IMR-90 (cell line): ENCODE results near the gene SLC7A6. TPM values are rescaled to one million over a fixed set of nuclear protein-coding genes. Genes with fewer than 3 reads are reported as not detected.

Source experiments
- ATAC-seq: fragments of 200-7000 bp; cut with Tn5 transposase; 2 replicates; pipeline ENCODE4 v1.9.1; 2020; ENCODE audit warnings: low read depth, mild to moderate bottlenecking, moderate library complexity
- BruUV-seq: library from RNA; stranded (reverse); fragments of 400-500 nt; replicated peaks from 2 replicates; lab custom pipeline; 2021; lab: Mats Ljungman, UMichigan
- CTCF ChIA-PET: fragments of 300-600 bp; formaldehyde crosslinking; extraction: SDS; loops from one replicate; lab custom pipeline; 2021; ENCODE audit warnings: antibody characterized with exemption; lab: Yijun Ruan, JAX
- POLR2A ChIA-PET: fragments of 300-600 bp; sonication (Branson Sonifier 250); formaldehyde crosslinking; loops from one replicate; lab custom pipeline; 2022; ENCODE audit warnings: antibody characterized with exemption; ENCODE audit not compliant: unreplicated experiment; lab: Charles Lee
- DNase-seq: peaks from one replicate; pipeline ENCODE4 v3.0.0; 2013
- H2AFZ ChIP-seq: replicated peaks from 2 replicates; pipeline ENCODE3; 2013; ENCODE audit warnings: low read length, mild to moderate bottlenecking; ENCODE audit not compliant: poor library complexity
- H2AK5ac ChIP-seq: 2 replicates; pipeline ENCODE4 v1.6.1; 2013; ENCODE audit warnings: low read depth, low read length, inconsistent platforms
- H2AK9ac ChIP-seq: replicated peaks from 2 replicates; pipeline ENCODE3; 2013; ENCODE audit warnings: mild to moderate bottlenecking, low read depth, low read length, moderate library complexity; ENCODE audit not compliant: poor library complexity
- H2BK120ac ChIP-seq: 2 replicates; pipeline ENCODE4 v1.6.1; 2013; ENCODE audit warnings: low read depth, low read length, inconsistent platforms
- H2BK15ac ChIP-seq: 3 replicates; pipeline ENCODE4 v1.6.1; 2013; ENCODE audit warnings: low read depth, low read length, inconsistent platforms
- H2BK20ac ChIP-seq: 2 replicates; pipeline ENCODE4 v1.6.1; 2013; ENCODE audit warnings: low read depth, mild to moderate bottlenecking, inconsistent platforms, low read length, moderate library complexity
- H2BK5ac ChIP-seq: 2 replicates; pipeline ENCODE4 v1.6.1; 2013; ENCODE audit warnings: mild to moderate bottlenecking, low read depth, low read length, inconsistent platforms; ENCODE audit not compliant: poor library complexity, severe bottlenecking
- H3K14ac ChIP-seq: replicated peaks from 2 replicates; pipeline ENCODE4 v1.6.1; 2013; ENCODE audit warnings: low read depth, low read length, inconsistent platforms
- H3K18ac ChIP-seq: 2 replicates; pipeline ENCODE4 v1.6.1; 2013; ENCODE audit warnings: low read depth, low read length, control low read depth
- H3K23ac ChIP-seq: 2 replicates; pipeline ENCODE4 v1.6.1; 2013; ENCODE audit warnings: low read depth, low read length, inconsistent platforms
- H3K27ac ChIP-seq: 2 replicates; pipeline ENCODE4 v1.5.1; 2013; ENCODE audit warnings: mild to moderate bottlenecking, control low read depth, low read length; ENCODE audit not compliant: insufficient read depth
- H3K27me3 ChIP-seq: 2 replicates; pipeline ENCODE4 v1.6.1; 2013; ENCODE audit warnings: low read length; ENCODE audit not compliant: control insufficient read depth, insufficient read depth
- H3K36me3 ChIP-seq: 2 replicates; pipeline ENCODE4 v1.6.1; 2013; ENCODE audit warnings: low read length, mixed read lengths; ENCODE audit not compliant: control insufficient read depth, insufficient read depth
- H3K4ac ChIP-seq: 2 replicates; pipeline ENCODE4 v1.6.1; 2013; ENCODE audit warnings: low read depth, low read length, inconsistent platforms
- H3K4me1 ChIP-seq: 2 replicates; pipeline ENCODE4 v1.6.1; 2013; ENCODE audit warnings: low read length, mixed read lengths; ENCODE audit not compliant: control insufficient read depth, insufficient read depth
- H3K4me2 ChIP-seq: 2 replicates; pipeline ENCODE4 v1.6.1; 2013; ENCODE audit warnings: low read depth, mild to moderate bottlenecking, control low read depth, low read length, moderate library complexity
- H3K4me3 ChIP-seq: 2 replicates; pipeline ENCODE4 v1.5.1; 2013; ENCODE audit warnings: low read depth, mild to moderate bottlenecking, control low read depth, low read length, moderate library complexity; ENCODE audit not compliant: insufficient read depth
- H3K56ac ChIP-seq: 2 replicates; pipeline ENCODE4 v1.6.1; 2013; ENCODE audit warnings: low read length, inconsistent platforms; ENCODE audit not compliant: insufficient read depth; ENCODE audit errors: extremely low read depth
- H3K79me1 ChIP-seq, 2 experiments: 2 replicates each; pipeline ENCODE4 v1.6.1; 2013; ENCODE audit warnings: low read length in 2 of 2, inconsistent platforms in 1 of 2, low read depth in 1 of 2
- H3K9ac ChIP-seq: 2 replicates; pipeline ENCODE4 v1.6.1; 2013; ENCODE audit warnings: low read depth, low read length, control low read depth
- H3K9me1 ChIP-seq: 2 replicates; pipeline ENCODE4 v1.6.1; 2013; ENCODE audit warnings: low read length, inconsistent platforms; ENCODE audit not compliant: insufficient read depth
- H3K9me3 ChIP-seq: 2 replicates; pipeline ENCODE4 v1.6.1; 2013; ENCODE audit warnings: low read length; ENCODE audit not compliant: control insufficient read depth, insufficient read depth
- H4K20me1 ChIP-seq: 2 replicates; pipeline ENCODE4 v1.6.1; 2013; ENCODE audit warnings: low read length, inconsistent platforms; ENCODE audit not compliant: insufficient read depth
- H4K5ac ChIP-seq: 2 replicates; pipeline ENCODE4 v1.6.1; 2013; ENCODE audit warnings: mild to moderate bottlenecking, low read depth, low read length, control low read depth
- H4K8ac ChIP-seq, 2 experiments: 2 replicates each; pipeline ENCODE4 v1.6.1; 2013; ENCODE audit warnings: low read depth in 2 of 2, low read length in 2 of 2, control low read depth in 1 of 2, inconsistent platforms in 1 of 2
- H4K91ac ChIP-seq: 2 replicates; pipeline ENCODE4 v1.6.1; 2013; ENCODE audit warnings: low read depth, low read length, inconsistent platforms; ENCODE audit not compliant: insufficient read depth
- BHLHE40 ChIP-seq: fragments of 150-350 bp; IDR thresholded peaks from 2 replicates; pipeline ENCODE4 v1.6.1; 2016; ENCODE audit warnings: mild to moderate bottlenecking, low read depth, low read length
- CTCF ChIP-seq: conservative IDR thresholded peaks from 2 replicates; pipeline ENCODE4 v1.5.1; 2012; ENCODE audit warnings: mild to moderate bottlenecking, low read depth, low read length, improper control_type of control experiment
- FOS ChIP-seq: fragments of 150-350 bp; IDR thresholded peaks from 2 replicates; pipeline ENCODE4 v1.6.1; 2016; ENCODE audit warnings: low read depth, low read length
- MAFK ChIP-seq: IDR thresholded peaks from 2 replicates; pipeline ENCODE4 v1.6.1; 2012; ENCODE audit warnings: low read depth, low read length, improper control_type of control experiment
- MAZ ChIP-seq: IDR thresholded peaks from 2 replicates; pipeline ENCODE4 v1.6.1; 2012; ENCODE audit warnings: low read depth, mild to moderate bottlenecking, low read length, improper control_type of control experiment, moderate library complexity, borderline replicate concordance
- MXI1 ChIP-seq: IDR thresholded peaks from 2 replicates; pipeline ENCODE4 v1.6.1; 2012; ENCODE audit warnings: low read depth, mild to moderate bottlenecking, low read length, moderate library complexity, borderline replicate concordance
- NFE2L2 ChIP-seq: fragments of 150-350 bp; IDR thresholded peaks from 2 replicates; pipeline ENCODE4 v1.6.1; 2016; ENCODE audit warnings: low read depth, mild to moderate bottlenecking, low read length
- POLR2A ChIP-seq: IDR thresholded peaks from 2 replicates; pipeline ENCODE4 v1.6.1; 2012; ENCODE audit warnings: mild to moderate bottlenecking, low read depth, low read length
- RFX5 ChIP-seq: IDR thresholded peaks from 2 replicates; pipeline ENCODE4 v1.8.0; 2012; ENCODE audit warnings: low read depth, mild to moderate bottlenecking, low read length, moderate library complexity
- USF2 ChIP-seq: fragments of 150-350 bp; IDR thresholded peaks from 2 replicates; pipeline ENCODE4 v1.6.1; 2017; ENCODE audit warnings: mild to moderate bottlenecking, antibody characterized with exemption, low read length, low read depth
- WGBS, 2 experiments: methylation state at CpG; one replicate each; pipeline versions ENCODE4 v1.1.5 to v1.1.7; 2013; ENCODE audit warnings: missing lambda C conversion rate in 2 of 2; ENCODE audit not compliant: insufficient read length in 1 of 2; ENCODE audit errors: extremely low coverage in 2 of 2; 5-methylcytosine and 5-hydroxymethylcytosine counted together
- dilution Hi-C: fragments of 300-500 bp; cut with HindIII; formaldehyde crosslinking; loops from one replicate; pipeline ENCODE4 v1.14.3; 2018; ENCODE audit warnings: low sequenced_read_pairs; ENCODE audit not compliant: unreplicated experiment
- in situ Hi-C: fragments of 300-500 bp; cut with MboI; formaldehyde crosslinking; loops from 3 replicates; pipeline ENCODE4 v1.14.3; 2019; ENCODE audit warnings: low sequenced_read_pairs, inconsistent platforms, mixed read lengths
- intact Hi-C: fragments of 100-400 bp; cut with micrococcal nuclease; formaldehyde crosslinking; loops from 2 replicates; pipeline ENCODE4 v1.10.0; 2022
- polyA plus RNA-seq, 3 experiments: library from polyadenylated mRNA; depleted of rRNA; stranded (reverse); fragments of >200 nt; gene quantifications; 2 replicates each; pipeline ENCODE4 v1.2.3, GENCODE V29; 2012; ENCODE audit warnings: low replicate concordance in 1 of 3
- total RNA-seq: library from RNA; depleted of rRNA; stranded (reverse); fragments of >200 nt; gene quantifications from 2 replicates; pipeline ENCODE4 v1.2.3, GENCODE V29; 2012

SLC7A6 gene
- total and polyA plus RNA-seq, 2 of the 4 experiments (the other 2 are of a cell fraction) = 29.4 to 36.1 TPM

- DNase-seq (peak; percentile 38), ATAC-seq (peak; percentile 83)
- H3K4ac ChIP-seq = peak overlapping the region; percentile 83
- H3K27me3 ChIP-seq = no peaks in the 10 kb centered on the region
- peaks cover 0 to 13% of the 10 kb centered on the region in 2 experiments; a peak in 3 of 4 replicates for H3K79me1 ChIP-seq
- in situ Hi-C loops = no loop called here
- no peak overlapping the region for H3K56ac ChIP-seq
- H4K91ac ChIP-seq = peak overlapping the region; percentile 70; the same call in 1 of the 2 replicates
- H3K14ac ChIP-seq = peak overlapping the region; percentile 11; the same call in 1 of the 2 replicates
- TF ChIP-seq NFE2L2 = peak; percentile 49; the same call in 1 of the 2 replicates
- peak; percentile 72; the same call in 1 of the 2 replicates for TF ChIP-seq BHLHE40
- TF ChIP-seq POLR2A = no peak
- TF ChIP-seq FOS = no peak
- TF ChIP-seq USF2 = no peak
- TF ChIP-seq MAFK = peak; percentile 15; the same call in 1 of the 2 replicates
- TF ChIP-seq CTCF = no peak
- TF ChIP-seq MAZ = no peak
- no peak for TF ChIP-seq MXI1
- TF ChIP-seq RFX5 = no peak
- WGBS, 2 experiments = 72% methylated on average over 4 of the region's 13 CpGs; no CpG with 5 or more reads in 1 of the 2 experiments
- POLR2A ChIA-PET = interaction anchor here (0.5 kb wide), 1 partner anchor 173 kb away, joined by 3 read pairs; the partner anchor contains the start of gene NFATC3
- peak overlapping the region; percentile 21; the same call in 1 of the 2 replicates for H3K9ac ChIP-seq
- intact Hi-C loops = no loop called here
- H3K36me3 ChIP-seq = peaks cover 19% of the 10 kb centered on the region
- H2AK5ac ChIP-seq = peak overlapping the region; percentile 76
- H2BK15ac ChIP-seq = peak overlapping the region; percentile 25; the same call in 1 of the 3 replicates
- peak overlapping the region; percentile 12 to 40; a peak in 3 of 4 replicates for H4K8ac ChIP-seq
- no TSS peak for BruUV-seq
- CTCF ChIA-PET = interaction anchor here (0.6 to 1.4 kb wide), 2 partner anchors 57 to 70 kb away, joined by 3 to 4 read pairs; no protein-coding TSS in a partner anchor
- 0 out of 2 replicates have a peak overlapping the region, but pooled peaks have one; percentile 19 for H3K23ac ChIP-seq
- dilution Hi-C loops = no loop called here
- H2BK5ac ChIP-seq = peak overlapping the region; percentile 56
- H3K27ac ChIP-seq = peak overlapping the region; percentile 68
- H3K9me1 ChIP-seq = peaks cover 2% of the 10 kb centered on the region; the same call in 1 of the 2 replicates
- peak overlapping the region; percentile 32; the same call in 1 of the 2 replicates for H2BK120ac ChIP-seq
- no peaks in the 10 kb centered on the region for H4K20me1 ChIP-seq
- peak overlapping the region; percentile 80 for H2AFZ ChIP-seq
- peak overlapping the region; percentile 7; the same call in 1 of the 2 replicates for H3K4me2 ChIP-seq
- H3K4me1 ChIP-seq = peaks cover 13% of the 10 kb centered on the region
- H3K4me3 ChIP-seq = no peak overlapping the region
- H3K18ac ChIP-seq = peak overlapping the region; percentile 6; the same call in 1 of the 2 replicates
- H4K5ac ChIP-seq = peak overlapping the region; percentile 75
- no peak overlapping the region for H2BK20ac ChIP-seq
- H3K9me3 ChIP-seq = no peaks in the 10 kb centered on the region
- H2AK9ac ChIP-seq = peak overlapping the region; percentile 71
These were observed 6.2 kb upstream of the SLC7A6 start for GRCh38 chr16:68257906-68258800.
